NK-92 treated with Interleukin-12 subunit alpha and Interleukin-12 subunit beta, amount 100 ng/mL, for 24 hours (cell line): ENCODE data around the gene PLEKHG7.
"Not testable (repeated sequence)": the region's sequence is repeated elsewhere in the genome, so short reads cannot be mapped to it uniquely, and the experiment has no call there.

ENCODE experiments used
- DNase-seq: peaks from one replicate; lab custom pipeline; 2025; lab: John Stamatoyannopoulos, UW

PLEKHG7 gene

GRCh38 chr12:92702754-92703679 lies at the start of gene PLEKHG7:
Gene PLEKHG7 (plus strand): TSS chr12:92702989. CDS start chr12:92706632, 3,643 bp downstream.
- no peak for DNase-seq

GRCh38 chr12:92654256-92654655 lies 48.5 kb upstream of the PLEKHG7 start:
- not testable (repeated sequence) for DNase-seq

GRCh38 chr12:92654929-92655328 lies 47.9 kb upstream of the PLEKHG7 start:
- no peak for DNase-seq

- DNase-seq, result no peak
Observed at GRCh38 chr12:92656911-92657310, 45.9 kb upstream of the PLEKHG7 start.

- DNase-seq, result no peak
Observed at GRCh38 chr12:92657770-92658169, 45.0 kb upstream of the PLEKHG7 start.

- DNase-seq, result no peak
Observed at GRCh38 chr12:92658611-92659010, 44.2 kb upstream of the PLEKHG7 start.

- DNase-seq, result no peak
Observed at GRCh38 chr12:92661269-92661668, 41.5 kb upstream of the PLEKHG7 start.

GRCh38 chr12:92665496-92665895 lies 37.3 kb upstream of the PLEKHG7 start:
- DNase-seq, result no peak

GRCh38 chr12:92668739-92669138 lies 34.0 kb upstream of the PLEKHG7 start:
- no peak for DNase-seq

GRCh38 chr12:92671524-92671923 lies 31.3 kb upstream of the PLEKHG7 start:
- not testable (repeated sequence) for DNase-seq

GRCh38 chr12:92673756-92674155 lies 29.0 kb upstream of the PLEKHG7 start:
- DNase-seq, result no peak

- DNase-seq, result no peak
Observed at GRCh38 chr12:92674500-92674899, 28.3 kb upstream of the PLEKHG7 start.

- peak; percentile 55 for DNase-seq
Observed at GRCh38 chr12:92675092-92675865, 27.5 kb upstream of the PLEKHG7 start.

- DNase-seq, result no peak
Observed at GRCh38 chr12:92676710-92677109, 26.1 kb upstream of the PLEKHG7 start.

GRCh38 chr12:92690601-92691000 lies 12.2 kb upstream of the PLEKHG7 start:
- DNase-seq, result no peak

GRCh38 chr12:92695056-92695455 lies 7.7 kb upstream of the PLEKHG7 start:
- DNase-seq, result no peak

GRCh38 chr12:92695577-92695976 lies 7.2 kb upstream of the PLEKHG7 start:
- no peak for DNase-seq

GRCh38 chr12:92696216-92696615 lies 6.6 kb upstream of the PLEKHG7 start:
- no peak for DNase-seq

GRCh38 chr12:92698474-92698873 lies 4.3 kb upstream of the PLEKHG7 start:
- DNase-seq, result no peak

GRCh38 chr12:92701441-92701840 lies 1.3 kb upstream of the PLEKHG7 start:
- no peak for DNase-seq

GRCh38 chr12:92703786-92704185 lies 997 bp downstream of the PLEKHG7 start:
- DNase-seq, result no peak

GRCh38 chr12:92706594-92706993 lies 3.8 kb downstream of the PLEKHG7 start:
- no peak for DNase-seq

GRCh38 chr12:92707926-92708325 lies 5.1 kb downstream of the PLEKHG7 start:
- DNase-seq, result no peak
